Glutamatergic neuron (in vitro differentiated cells): ENCODE results near the gene ZNF683. TPM values are rescaled to one million over a fixed set of nuclear protein-coding genes. Genes with fewer than 3 reads are reported as not detected.

Source experiments
- DNase-seq: peaks from one replicate; pipeline ENCODE4 v3.0.0; 2022
- H3K27ac Mint-ChIP-seq: one replicate; pipeline ENCODE4 v1.8.0; 2020; ENCODE audit warnings: mild to moderate bottlenecking, mixed read lengths, inconsistent platforms; ENCODE audit not compliant: unreplicated experiment
- H3K27me3 Mint-ChIP-seq: one replicate; pipeline ENCODE4 v1.8.0; 2020; ENCODE audit warnings: mild to moderate bottlenecking, moderate library complexity, mixed read lengths, inconsistent platforms; ENCODE audit not compliant: unreplicated experiment
- H3K36me3 Mint-ChIP-seq: one replicate; pipeline ENCODE4 v1.8.0; 2020; ENCODE audit warnings: mild to moderate bottlenecking, mixed read lengths, inconsistent platforms; ENCODE audit not compliant: unreplicated experiment
- H3K4me1 Mint-ChIP-seq: one replicate; pipeline ENCODE4 v1.8.0; 2020; ENCODE audit warnings: mild to moderate bottlenecking, low read depth, mixed read lengths, inconsistent platforms; ENCODE audit not compliant: unreplicated experiment
- H3K4me3 Mint-ChIP-seq: one replicate; pipeline ENCODE4 v1.8.0; 2020; ENCODE audit warnings: mild to moderate bottlenecking, mixed read lengths, inconsistent platforms; ENCODE audit not compliant: unreplicated experiment
- H3K9me3 Mint-ChIP-seq: one replicate; pipeline ENCODE4 v1.8.0; 2020; ENCODE audit warnings: mild to moderate bottlenecking, moderate library complexity, mixed read lengths, inconsistent platforms; ENCODE audit not compliant: unreplicated experiment
- total RNA-seq: library from RNA; stranded (reverse); fragmentation: NEBNext Ultra II Directional; extraction: Animal tissue kit (Norgen Biotek cat#: 25700); gene quantifications from one replicate; pipeline ENCODE4 v1.2.1, GENCODE V29; 2021; ENCODE audit not compliant: unreplicated experiment
- TF ChIP-seq, protein P1 (sequence below): fragments of 200-600 bp; sonication (generic); IDR thresholded peaks from one replicate; pipeline ENCODE4 v1.5.0; 2021; ENCODE audit not compliant: partially characterized antibody, unreplicated experiment

ZNF683 gene
- total RNA-seq, 1 donor from 2014 or later, result not detected

DNA sequence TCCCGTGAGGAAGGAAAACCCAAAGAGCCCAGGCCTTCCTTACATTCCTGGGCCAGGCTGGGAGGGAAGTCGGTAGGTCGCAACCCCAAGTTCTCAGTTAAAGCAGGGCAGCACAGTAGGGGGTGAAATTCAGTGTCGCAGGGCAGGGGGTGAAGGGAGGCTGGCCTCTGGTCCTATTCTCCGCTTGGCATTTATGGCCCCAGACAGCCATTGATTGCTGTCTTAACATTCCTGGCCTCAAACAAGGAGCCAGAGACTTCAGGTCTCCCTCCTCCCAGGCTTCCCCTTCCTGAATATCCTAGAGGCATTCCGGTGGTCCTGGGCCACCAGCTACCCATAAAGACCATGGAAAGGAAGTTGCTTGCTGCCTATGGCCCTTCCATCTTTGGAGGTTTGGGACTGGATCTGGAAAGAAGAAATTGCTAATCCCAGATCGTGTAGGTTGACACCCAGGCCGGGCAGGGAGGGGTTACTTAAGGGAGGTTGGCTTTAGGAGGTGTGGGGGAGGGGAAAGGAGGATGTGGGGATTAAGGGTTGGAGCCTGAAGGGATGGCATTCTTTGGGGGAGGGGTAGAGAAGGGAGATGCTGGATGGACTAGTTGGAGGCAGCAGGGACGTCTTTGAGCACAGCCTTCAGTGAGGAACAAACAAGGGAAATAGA lies 39.8 kb upstream of the ZNF683 start:
- Mint-ChIP-seq H3K9me3 (peaks cover 7% of the 10 kb centered on the region), H3K4me3 (peak overlapping the region; percentile 91), H3K36me3 (no peaks in the 10 kb centered on the region), H3K4me1 (peaks cover 20% of the 10 kb centered on the region), H3K27me3 (peaks cover 5% of the 10 kb centered on the region), H3K27ac (peak overlapping the region; percentile 80)
- TF ChIP-seq, protein P1, sequence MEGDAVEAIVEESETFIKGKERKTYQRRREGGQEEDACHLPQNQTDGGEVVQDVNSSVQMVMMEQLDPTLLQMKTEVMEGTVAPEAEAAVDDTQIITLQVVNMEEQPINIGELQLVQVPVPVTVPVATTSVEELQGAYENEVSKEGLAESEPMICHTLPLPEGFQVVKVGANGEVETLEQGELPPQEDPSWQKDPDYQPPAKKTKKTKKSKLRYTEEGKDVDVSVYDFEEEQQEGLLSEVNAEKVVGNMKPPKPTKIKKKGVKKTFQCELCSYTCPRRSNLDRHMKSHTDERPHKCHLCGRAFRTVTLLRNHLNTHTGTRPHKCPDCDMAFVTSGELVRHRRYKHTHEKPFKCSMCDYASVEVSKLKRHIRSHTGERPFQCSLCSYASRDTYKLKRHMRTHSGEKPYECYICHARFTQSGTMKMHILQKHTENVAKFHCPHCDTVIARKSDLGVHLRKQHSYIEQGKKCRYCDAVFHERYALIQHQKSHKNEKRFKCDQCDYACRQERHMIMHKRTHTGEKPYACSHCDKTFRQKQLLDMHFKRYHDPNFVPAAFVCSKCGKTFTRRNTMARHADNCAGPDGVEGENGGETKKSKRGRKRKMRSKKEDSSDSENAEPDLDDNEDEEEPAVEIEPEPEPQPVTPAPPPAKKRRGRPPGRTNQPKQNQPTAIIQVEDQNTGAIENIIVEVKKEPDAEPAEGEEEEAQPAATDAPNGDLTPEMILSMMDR, result no peak
- no peak for DNase-seq

DNA sequence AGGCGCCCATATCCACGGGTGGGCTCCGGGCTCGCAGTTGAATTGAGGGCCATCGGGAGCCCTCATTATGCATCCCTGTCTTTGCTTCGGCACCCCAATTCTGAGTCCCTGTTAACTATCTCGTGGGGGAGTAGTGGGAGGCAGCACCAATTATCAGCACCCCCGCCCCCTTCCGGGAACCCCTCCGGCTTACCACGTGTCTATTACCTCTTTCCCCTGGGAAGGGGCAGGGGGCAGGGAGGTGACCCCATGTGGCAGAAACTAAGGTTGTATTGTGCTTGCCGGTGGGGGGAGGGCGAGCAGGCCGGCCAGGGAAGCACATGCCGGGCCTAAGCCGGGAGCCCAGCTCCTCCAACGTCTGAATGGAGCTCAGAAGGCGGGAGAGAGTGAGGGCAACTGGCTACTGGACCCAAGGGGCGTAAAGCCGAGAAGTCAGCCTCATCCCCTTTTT lies 39.1 kb upstream of the ZNF683 start:
- H3K36me3 Mint-ChIP-seq, result no peaks in the 10 kb centered on the region
- H3K27me3 Mint-ChIP-seq, result peaks cover 5% of the 10 kb centered on the region
- TF ChIP-seq, protein P1, result no peak
- H3K4me3 Mint-ChIP-seq, result peak overlapping the region; percentile 91
- H3K9me3 Mint-ChIP-seq, result peaks cover 7% of the 10 kb centered on the region
- H3K4me1 Mint-ChIP-seq, result peaks cover 17% of the 10 kb centered on the region
- DNase-seq, result peak; percentile 59
- H3K27ac Mint-ChIP-seq, result peak overlapping the region; percentile 80

DNA sequence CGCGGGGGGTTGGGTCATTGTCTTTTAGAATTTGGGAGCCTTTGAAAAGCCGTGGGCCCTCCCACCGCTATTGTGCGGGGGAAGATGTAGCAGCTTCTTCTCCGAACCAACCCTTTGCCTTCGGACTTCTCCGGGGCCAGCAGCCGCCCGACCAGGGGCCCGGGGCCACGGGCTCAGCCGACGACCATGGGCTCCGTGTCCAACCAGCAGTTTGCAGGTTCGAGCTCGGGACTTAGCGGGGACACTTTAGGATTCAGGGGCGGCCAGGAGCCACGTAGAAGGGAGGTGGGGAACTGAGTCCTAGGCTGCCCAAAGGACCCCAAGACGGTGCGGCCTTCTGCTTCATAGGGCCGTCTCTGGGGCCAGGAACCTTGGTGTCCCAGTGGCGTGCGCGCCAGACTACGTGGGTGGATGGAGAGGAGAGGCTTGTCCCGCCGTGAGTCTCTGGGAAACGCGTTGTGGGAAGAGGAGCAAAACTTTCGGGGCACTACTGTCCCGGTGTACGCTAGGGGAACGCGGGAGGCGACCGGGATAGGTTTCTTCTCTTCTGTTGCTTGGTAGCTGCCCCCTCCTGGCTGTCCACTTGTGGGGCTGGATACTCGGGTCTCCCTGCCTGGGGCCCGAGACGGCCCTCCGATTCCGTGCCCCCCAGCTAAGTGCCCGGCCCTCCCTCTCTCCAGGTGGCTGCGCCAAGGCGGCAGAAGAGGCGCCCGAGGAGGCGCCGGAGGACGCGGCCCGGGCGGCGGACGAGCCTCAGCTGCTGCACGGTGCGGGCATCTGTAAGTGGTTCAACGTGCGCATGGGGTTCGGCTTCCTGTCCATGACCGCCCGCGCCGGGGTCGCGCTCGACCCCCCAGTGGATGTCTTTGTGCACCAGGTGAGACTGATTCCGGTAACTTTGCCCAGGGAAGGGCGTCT lies 38.4 kb upstream of the ZNF683 start, which contains the start of gene LIN28A:
LIN28A (plus strand) TSS at position 112 of the 918 bp plus-strand sequence; CDS start at position 187, 75 bp downstream.
- Mint-ChIP-seq H3K36me3 (no peaks in the 10 kb centered on the region), H3K27ac (peak within 1 kb of the TSS; percentile 95), H3K27me3 (peaks cover 5% of the 10 kb centered on the region), H3K4me1 (peaks cover 17% of the 10 kb centered on the region), H3K4me3 (peak within 1 kb of the TSS; percentile 91), H3K9me3 (peaks cover 7% of the 10 kb centered on the region)
- TF ChIP-seq, protein P1, result no peak
- peak; percentile 49 for DNase-seq

DNA sequence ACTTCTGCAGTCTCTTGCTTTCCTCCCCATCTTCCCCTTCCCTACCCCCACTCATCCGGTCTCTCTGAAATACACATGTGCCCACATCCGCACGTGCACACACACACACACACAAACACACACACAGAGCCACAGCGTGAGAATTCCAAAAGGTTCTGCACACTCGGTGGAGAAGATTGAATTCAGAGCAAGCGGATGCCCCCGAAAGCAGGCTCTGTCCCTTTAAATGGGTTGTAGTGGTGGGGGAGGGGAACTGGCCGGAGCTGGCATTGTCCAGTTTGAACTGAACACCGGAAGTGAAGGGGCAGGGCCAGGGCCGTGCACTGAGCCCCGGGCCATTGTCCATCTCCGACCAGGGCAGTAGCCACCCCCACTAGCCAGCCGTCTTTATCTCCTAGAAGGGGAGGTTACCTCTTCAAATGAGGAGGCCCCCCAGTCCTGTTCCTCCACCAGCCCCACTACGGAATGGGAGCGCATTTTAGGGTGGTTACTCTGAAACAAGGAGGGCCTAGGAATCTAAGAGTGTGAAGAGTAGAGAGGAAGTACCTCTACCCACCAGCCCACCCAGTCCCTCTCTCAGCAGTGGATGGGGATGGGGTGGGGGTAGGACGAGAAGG lies 36.7 kb upstream of the ZNF683 start:
- Mint-ChIP-seq H3K27me3 (peaks cover 5% of the 10 kb centered on the region), H3K36me3 (no peaks in the 10 kb centered on the region), H3K4me3 (peak overlapping the region; percentile 90), H3K27ac (peak overlapping the region; percentile 95), H3K9me3 (peaks cover 7% of the 10 kb centered on the region), H3K4me1 (peaks cover 17% of the 10 kb centered on the region)
- TF ChIP-seq, protein P1, result no peak
- peak; percentile 90 for DNase-seq
